A549 (cell line): ENCODE measurements around the gene SH3RF3.

Experiments
- EHMT2 ChIP-seq: fragments of 200-600 bp; sonication (generic); IDR thresholded peaks from 2 replicates; pipeline ENCODE4 v1.6.1; 2016; ENCODE audit warnings: antibody characterized with exemption, low read depth, mild to moderate bottlenecking, moderate library complexity
- HDAC2 ChIP-seq: fragments of 200-600 bp; sonication (generic); IDR thresholded peaks from 2 replicates; pipeline ENCODE4 v1.6.1; 2016
- MAZ ChIP-seq: fragments of 150-350 bp; IDR thresholded peaks from 2 replicates; pipeline ENCODE4 v1.6.1; 2014; ENCODE audit warnings: antibody characterized with exemption, low read depth, low read length, borderline replicate concordance
- MYC ChIP-seq: IDR thresholded peaks from 2 replicates; pipeline ENCODE4 v1.6.1; 2012; ENCODE audit warnings: mild to moderate bottlenecking, inconsistent platforms, low read length, improper control_type of control experiment, borderline replicate concordance
- POLR2A ChIP-seq: IDR thresholded peaks from 2 replicates; pipeline ENCODE4 v1.6.1; 2012; ENCODE audit warnings: mild to moderate bottlenecking, low read length
- RAD21 ChIP-seq, 2 experiments: fragments of >200 bp in 1 of 2; sonication (Bioruptor Twin) in 1 of 2; formaldehyde crosslinking in 1 of 2; IDR thresholded peaks in 1 of 2; conservative IDR thresholded peaks in 1 of 2; 2 replicates in 1 of 2; 3 replicates in 1 of 2; pipeline ENCODE4 v1.6.1; 2012 to 2018; ENCODE audit warnings: inconsistent platforms in 1 of 2
- TF ChIP-seq, protein P1 (sequence below): fragments of >200 bp; sonication (Bioruptor Twin); formaldehyde crosslinking; IDR thresholded peaks from 3 replicates; pipeline ENCODE4 v1.5.1; 2016

DNA sequence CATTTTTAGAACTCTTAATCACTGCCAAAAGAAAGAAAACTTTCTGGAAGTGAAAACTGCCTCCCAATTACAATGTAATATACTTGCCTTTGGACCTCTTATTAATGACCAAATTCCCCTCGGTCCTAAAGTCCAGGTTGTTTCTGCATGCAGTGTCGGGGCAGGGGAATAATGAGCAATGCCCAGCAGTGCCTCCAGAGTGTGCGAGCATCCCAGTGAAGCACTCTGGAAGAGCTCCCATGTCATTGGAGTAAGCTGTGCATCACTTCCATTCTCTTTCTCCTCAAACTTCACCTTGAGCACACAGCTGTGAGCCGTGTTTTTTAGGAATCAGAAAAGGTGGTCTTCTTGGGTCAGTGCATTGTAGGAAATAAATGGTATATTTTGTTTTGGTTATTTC is 107.1 kb downstream of the SH3RF3 start:
- TF ChIP-seq RAD21 (conservative IDR thresholded peaks at IDR 0.05 in 1 of 2, IDR thresholded peaks at IDR 0.05 in 1 of 2) (no peak), POLR2A (no peak), HDAC2 (no peak), MAZ (no peak), MYC (no peak), EHMT2 (no peak)
- TF ChIP-seq, protein P1, sequence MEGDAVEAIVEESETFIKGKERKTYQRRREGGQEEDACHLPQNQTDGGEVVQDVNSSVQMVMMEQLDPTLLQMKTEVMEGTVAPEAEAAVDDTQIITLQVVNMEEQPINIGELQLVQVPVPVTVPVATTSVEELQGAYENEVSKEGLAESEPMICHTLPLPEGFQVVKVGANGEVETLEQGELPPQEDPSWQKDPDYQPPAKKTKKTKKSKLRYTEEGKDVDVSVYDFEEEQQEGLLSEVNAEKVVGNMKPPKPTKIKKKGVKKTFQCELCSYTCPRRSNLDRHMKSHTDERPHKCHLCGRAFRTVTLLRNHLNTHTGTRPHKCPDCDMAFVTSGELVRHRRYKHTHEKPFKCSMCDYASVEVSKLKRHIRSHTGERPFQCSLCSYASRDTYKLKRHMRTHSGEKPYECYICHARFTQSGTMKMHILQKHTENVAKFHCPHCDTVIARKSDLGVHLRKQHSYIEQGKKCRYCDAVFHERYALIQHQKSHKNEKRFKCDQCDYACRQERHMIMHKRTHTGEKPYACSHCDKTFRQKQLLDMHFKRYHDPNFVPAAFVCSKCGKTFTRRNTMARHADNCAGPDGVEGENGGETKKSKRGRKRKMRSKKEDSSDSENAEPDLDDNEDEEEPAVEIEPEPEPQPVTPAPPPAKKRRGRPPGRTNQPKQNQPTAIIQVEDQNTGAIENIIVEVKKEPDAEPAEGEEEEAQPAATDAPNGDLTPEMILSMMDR: no peak
